ENCODE results near the gene PEAK1. TPM values are rescaled to one million over a fixed set of nuclear protein-coding genes. Genes with fewer than 3 reads are reported as not detected.

The PEAK1 gene
- total RNA-seq, 1 donor from 2014 or later, result 125 TPM

- H3K27ac Mint-ChIP-seq (ENCODE audit: unreplicated experiment), result no peak overlapping the region
- no peak for TF ChIP-seq CTCF (IDR thresholded peaks at IDR 0.05)
- no peaks in the 10 kb centered on the region for H3K9me3 Mint-ChIP-seq (ENCODE audit: unreplicated experiment)
- H3K4me1 Mint-ChIP-seq (ENCODE audit: unreplicated experiment), result peaks cover 33% of the 10 kb centered on the region
- peaks cover 4% of the 10 kb centered on the region for H3K36me3 Mint-ChIP-seq (ENCODE audit: unreplicated experiment)
- peak overlapping the region; percentile 60 for H3K4me3 Mint-ChIP-seq (ENCODE audit: unreplicated experiment)
- no peaks in the 10 kb centered on the region for H3K27me3 Mint-ChIP-seq (ENCODE audit: unreplicated experiment)
- no peak for DNase-seq (ENCODE audit: extremely low spot score, unreplicated experiment)
Measured at GRCh38 chr15:77071305-77072223, 348.3 kb downstream of the PEAK1 start.

DNA sequence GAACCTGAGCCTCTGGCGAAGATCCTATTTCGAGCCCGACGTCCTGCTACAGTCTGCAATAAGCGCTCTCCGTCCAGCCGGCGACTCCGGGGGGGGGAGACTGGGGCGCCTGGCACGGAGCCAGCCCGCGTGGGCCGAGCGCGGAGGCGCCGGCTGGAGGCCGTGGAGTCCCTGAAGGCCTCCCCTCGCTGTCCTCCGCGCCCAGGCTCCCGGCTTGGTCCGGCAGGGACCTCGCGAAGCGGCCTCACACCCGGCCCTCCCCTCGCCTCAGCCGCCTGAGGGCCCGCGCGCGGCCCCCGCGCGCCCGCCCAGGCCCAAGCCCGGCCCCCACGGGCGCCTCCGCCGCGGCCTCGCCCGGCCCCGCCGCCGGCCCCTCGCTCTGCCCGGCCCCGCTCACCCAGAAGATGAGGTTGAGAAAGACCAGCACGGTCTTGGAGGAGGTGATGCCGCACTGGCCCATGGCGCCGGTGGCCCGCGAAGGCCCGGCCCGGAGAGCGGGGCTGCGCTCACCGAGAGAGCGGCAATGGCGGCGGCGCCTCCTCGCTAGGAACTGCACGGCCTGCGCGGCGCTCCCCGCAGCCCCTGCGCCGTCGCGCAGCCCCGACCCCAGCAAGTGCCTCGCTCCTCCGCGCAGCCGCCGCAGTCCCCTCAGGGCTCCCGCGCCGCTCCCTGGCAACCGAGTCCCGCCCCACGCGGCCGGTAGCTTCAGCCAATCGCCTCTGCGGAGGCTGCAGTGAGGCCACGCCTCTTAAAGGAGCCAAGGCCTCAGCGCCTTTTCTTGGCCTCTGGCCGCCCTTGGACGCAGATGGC is 349.2 kb downstream of the PEAK1 start, which contains the start of gene TSPAN3:
TSS of gene TSPAN3 (minus strand) at position 615 of the 810 bp plus-strand sequence. CDS start at position 460, 155 bp downstream.
- H3K9me3 Mint-ChIP-seq (ENCODE audit: unreplicated experiment), result no peaks in the 10 kb centered on the region
- peak within 1 kb of the TSS; percentile 86 for H3K4me3 Mint-ChIP-seq (ENCODE audit: unreplicated experiment)
- TF ChIP-seq CTCF (IDR thresholded peaks at IDR 0.05), result no peak
- peaks cover 34% of the 10 kb centered on the region for H3K4me1 Mint-ChIP-seq (ENCODE audit: unreplicated experiment)
- peak; percentile 98 for DNase-seq (ENCODE audit: extremely low spot score, unreplicated experiment)
- H3K27ac Mint-ChIP-seq (ENCODE audit: unreplicated experiment), result peak within 1 kb of the TSS; percentile 74
- peaks cover 4% of the 10 kb centered on the region for H3K36me3 Mint-ChIP-seq (ENCODE audit: unreplicated experiment)
- no peaks in the 10 kb centered on the region for H3K27me3 Mint-ChIP-seq (ENCODE audit: unreplicated experiment)

- no peaks in the 10 kb centered on the region for H3K9me3 Mint-ChIP-seq (ENCODE audit: unreplicated experiment)
- peak overlapping the region; percentile 86 for H3K4me3 Mint-ChIP-seq (ENCODE audit: unreplicated experiment)
- no peaks in the 10 kb centered on the region for H3K27me3 Mint-ChIP-seq (ENCODE audit: unreplicated experiment)
- DNase-seq (ENCODE audit: extremely low spot score, unreplicated experiment), result no peak
- H3K4me1 Mint-ChIP-seq (ENCODE audit: unreplicated experiment), result peaks cover 35% of the 10 kb centered on the region
- peaks cover 4% of the 10 kb centered on the region for H3K36me3 Mint-ChIP-seq (ENCODE audit: unreplicated experiment)
- TF ChIP-seq CTCF (IDR thresholded peaks at IDR 0.05), result no peak
- peak overlapping the region; percentile 74 for H3K27ac Mint-ChIP-seq (ENCODE audit: unreplicated experiment)
Measured at GRCh38 chr15:77070180-77070494, 349.8 kb downstream of the PEAK1 start.

- peaks cover 4% of the 10 kb centered on the region for H3K36me3 Mint-ChIP-seq (ENCODE audit: unreplicated experiment)
- H3K27ac Mint-ChIP-seq (ENCODE audit: unreplicated experiment), result peak overlapping the region; percentile 74
- TF ChIP-seq CTCF (IDR thresholded peaks at IDR 0.05), result no peak
- H3K4me3 Mint-ChIP-seq (ENCODE audit: unreplicated experiment), result peak overlapping the region; percentile 86
- no peaks in the 10 kb centered on the region for H3K9me3 Mint-ChIP-seq (ENCODE audit: unreplicated experiment)
- no peaks in the 10 kb centered on the region for H3K27me3 Mint-ChIP-seq (ENCODE audit: unreplicated experiment)
- DNase-seq (ENCODE audit: extremely low spot score, unreplicated experiment), result no peak
- peaks cover 40% of the 10 kb centered on the region for H3K4me1 Mint-ChIP-seq (ENCODE audit: unreplicated experiment)
Measured at GRCh38 chr15:77069521-77070121, 350.3 kb downstream of the PEAK1 start.
